HG02798 (cell line): ENCODE data around the gene WDR82.

Experiments
- ATAC-seq: cut with Tn5 transposase; IDR thresholded peaks from one replicate; pipeline ENCODE4 v1.9.1; 2021; ENCODE audit warnings: mild to moderate bottlenecking; ENCODE audit not compliant: unreplicated experiment, poor library complexity

The WDR82 gene

DNA sequence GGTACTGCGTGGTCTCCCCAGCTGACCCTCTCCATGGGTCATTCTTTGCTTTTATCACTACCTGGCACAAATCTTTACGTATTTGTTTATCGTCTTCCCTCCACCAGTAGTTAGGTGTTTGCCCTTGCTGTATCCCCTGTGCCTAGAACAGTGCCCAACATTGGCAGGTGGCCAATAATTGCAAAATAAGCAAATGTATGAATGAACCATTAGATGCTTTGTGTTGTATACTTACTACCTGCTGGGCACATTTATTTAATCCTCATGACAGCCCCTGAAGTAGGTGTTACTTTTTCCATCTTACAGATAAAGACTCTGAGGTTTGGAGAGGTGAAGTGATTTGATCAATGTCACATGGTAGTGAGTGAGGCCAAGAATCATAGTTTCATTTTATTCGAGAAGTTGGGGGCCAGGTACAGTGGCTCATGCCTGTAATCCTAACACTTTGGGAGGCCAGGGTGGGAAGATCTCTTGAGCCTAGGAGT lies 37.5 kb downstream of the WDR82 start:
- ATAC-seq: no peak

GRCh38 chr3:52240059-52240885 lies 38.2 kb downstream of the WDR82 start:
- ATAC-seq: no peak

- ATAC-seq: peak; percentile 83
Observed at GRCh38 chr3:52238761-52239701, 39.4 kb downstream of the WDR82 start, which contains the start of gene TWF2. Gene TWF2 (minus strand): TSS chr3:52239158. CDS start chr3:52239016, 142 bp downstream.

DNA sequence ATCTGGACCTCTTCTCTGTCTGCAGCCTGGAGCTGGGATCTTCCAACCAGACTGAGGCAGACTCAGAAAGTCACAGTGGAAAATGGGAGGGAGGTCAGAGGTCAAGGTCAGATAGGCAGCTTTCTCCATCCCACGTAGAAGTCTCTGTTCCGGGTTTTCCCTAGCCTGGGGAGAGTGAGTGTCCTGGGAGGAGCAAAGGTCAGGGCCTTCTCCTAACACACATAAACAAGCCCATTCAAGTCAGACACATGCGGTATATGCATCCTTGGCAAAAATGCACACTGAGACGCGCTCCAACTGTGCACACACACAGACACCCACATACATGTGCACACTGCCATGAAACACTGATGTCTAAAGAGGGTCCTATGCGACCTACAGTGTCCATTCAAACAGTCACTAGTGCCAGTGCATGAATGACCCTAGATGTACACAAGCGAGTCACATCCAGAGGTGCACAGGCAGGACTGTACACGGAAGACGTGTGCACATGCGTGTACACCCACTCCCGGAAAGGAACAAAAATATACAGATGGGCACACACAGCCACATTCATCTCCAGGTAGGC lies 40.2 kb downstream of the WDR82 start:
- no peak for ATAC-seq

- ATAC-seq: no peak
Observed at GRCh38 chr3:52237657-52238172, 40.7 kb downstream of the WDR82 start.

DNA sequence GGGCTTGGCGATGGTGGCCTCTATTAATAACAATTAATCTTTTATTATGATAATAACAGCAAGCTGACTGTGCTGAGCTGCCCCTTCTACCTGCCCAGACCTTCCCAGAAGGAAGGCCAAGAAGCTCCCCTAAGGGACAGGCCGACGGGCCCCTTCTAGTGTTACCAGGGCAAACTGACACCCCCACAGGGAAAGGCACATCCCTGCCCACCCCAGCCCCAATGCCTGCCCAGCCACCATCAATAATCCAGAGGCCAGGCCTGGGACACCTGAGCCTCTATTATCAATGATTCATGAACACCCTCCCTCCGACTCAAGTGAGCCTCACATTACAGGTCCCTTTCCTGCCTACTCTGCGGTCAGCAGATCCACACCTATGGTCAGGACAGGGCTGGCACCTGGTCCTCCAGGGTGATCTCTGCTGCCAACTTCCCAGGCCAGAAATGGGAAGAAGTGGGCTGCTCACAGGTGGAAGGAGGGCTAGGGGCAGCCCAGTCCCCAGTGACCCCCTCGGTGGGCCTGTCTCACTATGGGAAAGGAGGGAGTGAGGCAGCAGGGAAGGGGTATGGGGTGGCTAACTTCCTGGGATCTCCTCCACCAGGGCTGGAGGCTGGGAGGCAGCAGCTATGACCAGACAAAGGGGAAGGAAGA lies 41.3 kb downstream of the WDR82 start:
- ATAC-seq: no peak

GRCh38 chr3:52236424-52236886 lies 42.0 kb downstream of the WDR82 start:
- no peak for ATAC-seq

- no peak for ATAC-seq
Observed at GRCh38 chr3:52234516-52235447, 43.7 kb downstream of the WDR82 start.

DNA sequence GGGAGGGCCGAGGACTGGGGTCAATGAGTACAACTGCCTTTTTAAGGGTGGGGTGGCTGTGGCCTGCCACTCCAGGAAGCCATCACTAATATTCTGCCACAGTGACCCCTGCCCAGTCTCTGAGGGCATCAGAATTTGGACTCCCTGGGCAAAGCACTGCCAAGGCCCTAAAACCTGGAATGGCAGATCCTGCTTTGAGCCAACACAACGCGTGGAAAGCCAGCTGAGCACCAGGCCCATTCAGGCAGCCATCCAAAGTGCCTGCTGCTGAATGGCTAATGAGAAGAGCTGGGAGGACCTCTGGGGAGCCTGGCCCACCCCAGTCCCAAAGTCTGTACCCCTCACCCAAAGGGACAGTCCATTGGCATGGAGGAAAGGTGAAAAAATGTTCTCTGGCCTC lies 44.5 kb downstream of the WDR82 start:
- ATAC-seq: no peak

GRCh38 chr3:52233108-52233591 lies 45.3 kb downstream of the WDR82 start:
- no peak for ATAC-seq

DNA sequence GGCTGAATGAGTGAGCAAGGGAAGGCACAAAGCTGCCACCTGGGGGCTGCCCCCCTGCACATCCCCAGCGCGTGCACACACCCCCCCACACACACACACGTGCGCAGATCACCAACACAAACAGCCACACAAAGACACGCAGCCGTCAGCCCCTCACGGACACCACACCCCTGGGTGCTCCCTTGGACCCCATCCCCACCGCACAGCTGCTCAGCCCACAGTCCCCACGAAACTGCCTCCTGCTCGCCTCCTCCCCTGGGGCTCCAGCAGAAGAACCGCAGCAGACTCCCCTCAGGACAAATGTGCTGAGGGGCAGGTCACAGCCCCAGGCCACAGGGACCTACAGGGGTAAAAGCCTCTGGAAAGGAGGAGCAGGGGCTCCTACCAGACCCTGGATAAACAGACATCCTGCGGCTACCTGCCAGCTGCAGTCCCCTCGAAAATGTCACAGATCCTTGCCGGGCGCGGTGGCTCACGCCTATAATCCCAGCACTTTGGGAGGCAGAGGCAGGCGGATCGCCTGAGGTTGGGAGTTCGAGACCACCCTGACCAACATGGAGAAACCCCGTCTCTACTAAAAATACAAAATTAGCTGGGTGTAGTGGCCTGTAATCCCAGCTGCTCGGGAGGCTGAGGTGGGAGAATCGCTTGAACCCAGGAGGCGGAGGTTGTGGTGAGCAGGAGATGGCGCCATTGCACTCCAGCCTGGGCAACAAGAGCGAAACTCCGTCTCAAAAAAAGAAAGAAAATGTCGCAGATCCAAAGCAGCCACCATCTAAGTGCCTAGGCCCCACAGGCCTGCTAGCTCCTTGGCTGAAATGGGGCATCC lies 46.0 kb downstream of the WDR82 start:
- ATAC-seq: no peak

GRCh38 chr3:52231502-52232278 lies 46.8 kb downstream of the WDR82 start:
- ATAC-seq: no peak

GRCh38 chr3:52230889-52231499 lies 47.5 kb downstream of the WDR82 start:
- ATAC-seq: no peak

GRCh38 chr3:52230461-52230860 lies 48.0 kb downstream of the WDR82 start:
- ATAC-seq: no peak

DNA sequence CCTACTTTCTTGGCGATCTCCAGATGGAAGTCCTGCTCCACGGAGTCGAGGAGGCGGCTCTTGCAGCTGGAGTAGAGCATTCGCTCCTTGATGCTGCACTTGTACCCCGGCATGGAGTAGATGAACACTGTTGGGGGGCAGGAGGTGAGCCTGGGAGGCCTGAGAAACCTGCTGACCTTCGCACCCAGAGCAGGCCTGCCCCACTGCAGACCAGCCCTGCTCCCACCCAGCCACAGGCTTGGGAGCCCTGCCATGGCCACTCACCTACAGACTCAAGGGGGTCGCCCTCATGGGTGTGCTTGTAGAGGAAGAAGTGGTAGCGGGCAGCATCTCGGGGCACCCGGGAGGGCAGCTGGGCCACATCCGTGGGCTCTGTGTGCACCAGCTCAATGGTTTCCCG lies 48.8 kb downstream of the WDR82 start:
- no peak for ATAC-seq

DNA sequence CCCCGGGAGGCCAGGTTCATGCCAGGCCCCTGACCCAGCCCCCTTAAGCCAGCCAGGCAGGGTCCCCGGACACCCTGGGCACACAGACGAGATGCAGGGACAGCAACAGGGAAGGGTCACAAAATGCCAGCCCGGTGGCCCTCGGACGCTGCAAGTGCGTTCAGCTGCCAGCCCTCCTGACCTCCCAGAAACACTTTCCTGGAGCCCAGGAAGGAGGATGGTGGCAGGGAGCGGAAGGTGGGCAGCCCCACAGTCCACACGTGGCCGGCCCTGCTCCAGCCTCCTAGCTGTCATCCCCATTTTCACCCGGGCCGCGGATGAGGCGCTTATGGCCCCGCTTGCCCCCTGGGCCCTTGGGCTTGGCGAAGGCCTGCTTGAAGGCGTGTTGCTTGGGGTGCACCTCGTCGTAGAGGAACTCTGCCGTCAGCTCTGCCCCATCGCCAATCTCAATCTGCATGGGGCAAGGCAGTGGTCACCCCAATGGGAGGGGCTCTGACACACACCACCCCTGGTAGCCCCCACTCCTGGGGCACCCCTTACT lies 49.6 kb downstream of the WDR82 start:
- no peak for ATAC-seq
